HG02623 (cell line): ENCODE measurements around the gene ENTREP1.
"Not testable (repeated sequence)": the region's sequence is repeated elsewhere in the genome, so short reads cannot be mapped to it uniquely, and the experiment has no call there.

Source experiments
- ATAC-seq: cut with Tn5 transposase; IDR thresholded peaks from one replicate; pipeline ENCODE4 v1.9.1; 2021; ENCODE audit warnings: moderate library complexity; ENCODE audit not compliant: unreplicated experiment

The ENTREP1 gene

GRCh38 chr9:69400470-69400869 is 75.5 kb downstream of the ENTREP1 start:
- no peak for ATAC-seq

GRCh38 chr9:69409936-69410335 is 84.9 kb downstream of the ENTREP1 start:
- not testable (repeated sequence) for ATAC-seq

GRCh38 chr9:69411246-69411645 is 86.2 kb downstream of the ENTREP1 start:
- ATAC-seq = no peak

GRCh38 chr9:69411931-69412740 is 87.1 kb downstream of the ENTREP1 start:
- ATAC-seq = no peak

GRCh38 chr9:69412741-69413150 is 87.7 kb downstream of the ENTREP1 start:
- ATAC-seq = no peak

- no peak for ATAC-seq
Observed at GRCh38 chr9:69420611-69421270, 95.7 kb downstream of the ENTREP1 start.

GRCh38 chr9:69421908-69422801 is 97.1 kb downstream of the ENTREP1 start:
- no peak for ATAC-seq

- no peak for ATAC-seq
Observed at GRCh38 chr9:69425136-69425801, 100.3 kb downstream of the ENTREP1 start.

- ATAC-seq = no peak
Observed at GRCh38 chr9:69427286-69427685, 102.3 kb downstream of the ENTREP1 start.

- ATAC-seq = no peak
Observed at GRCh38 chr9:69428017-69428785, 103.2 kb downstream of the ENTREP1 start.

GRCh38 chr9:69429281-69429680 is 104.3 kb downstream of the ENTREP1 start:
- no peak for ATAC-seq

GRCh38 chr9:69430206-69430605 is 105.2 kb downstream of the ENTREP1 start:
- no peak for ATAC-seq

- no peak for ATAC-seq
Observed at GRCh38 chr9:69431203-69431602, 106.2 kb downstream of the ENTREP1 start.

GRCh38 chr9:69431777-69432176 is 106.8 kb downstream of the ENTREP1 start:
- ATAC-seq = no peak

- ATAC-seq = no peak
Observed at GRCh38 chr9:69432623-69433022, 107.6 kb downstream of the ENTREP1 start.

GRCh38 chr9:69433392-69433791 is 108.4 kb downstream of the ENTREP1 start:
- ATAC-seq = no peak

- ATAC-seq = no peak
Observed at GRCh38 chr9:69433968-69434367, 109.0 kb downstream of the ENTREP1 start.

GRCh38 chr9:69439654-69440053 is 114.6 kb downstream of the ENTREP1 start:
- not testable (repeated sequence) for ATAC-seq

GRCh38 chr9:69440254-69440955 is 115.4 kb downstream of the ENTREP1 start:
- not testable (repeated sequence) for ATAC-seq
